Measurements from ENCODE around the gene PGPEP1.

GRCh38 chr19:18348171-18348570 is 7.8 kb downstream of the PGPEP1 start:
- TF ChIP-seq CTCF (IDR thresholded peaks at IDR 0.05 in 8 of 11, conservative IDR thresholded peaks at IDR 0.05 in 3 of 11) (no peak), POLR2A (IDR thresholded peaks at IDR 0.05) (no peak)
